Stimulated activated CD4-positive, alpha-beta T cell treated with anti-CD3 and anti-CD28 coated beads, Interleukin-4, amount 100 ng/mL, for 48 hours (primary cell): ENCODE data around the gene ZNF490.
"Not testable (repeated sequence)": the region's sequence is repeated elsewhere in the genome, so short reads cannot be mapped to it uniquely, and the experiment has no call there.

Experiments
- DNase-seq, 2 donors: peaks; one replicate each; pipeline ENCODE4 v3.0.0-alpha.2; 2020; ENCODE audit warnings: low read depth in 2 of 2

Gene ZNF490

GRCh38 chr19:12610540-12611360 lies at the start of gene ZNF490, which contains the start of gene ZNF791:
Gene ZNF490, minus strand, starts transcription at chr19:12610813. Its CDS starts 133 bp downstream, at chr19:12610680.
Gene ZNF791, plus strand, starts transcription at chr19:12610920. Its CDS starts 160 bp downstream, at chr19:12611080.
- peak; percentile 95 to 97 for DNase-seq

GRCh38 chr19:12657966-12658365 lies 47.4 kb upstream of the ZNF490 start:
- no peak for DNase-seq

- peak in 1 of 2 donors; percentile 59 for DNase-seq
Observed at GRCh38 chr19:12656899-12657571, 46.4 kb upstream of the ZNF490 start.

GRCh38 chr19:12655546-12655945 lies 44.9 kb upstream of the ZNF490 start:
- no peak for DNase-seq

- DNase-seq = no peak
Observed at GRCh38 chr19:12652219-12652618, 41.6 kb upstream of the ZNF490 start.

GRCh38 chr19:12649941-12650340 lies 39.3 kb upstream of the ZNF490 start:
- DNase-seq = no peak

GRCh38 chr19:12648088-12648487 lies 37.5 kb upstream of the ZNF490 start:
- DNase-seq = no peak

GRCh38 chr19:12647490-12648071 lies 37.0 kb upstream of the ZNF490 start:
- peak; percentile 35 to 59 for DNase-seq

- DNase-seq = no peak
Observed at GRCh38 chr19:12647047-12647446, 36.4 kb upstream of the ZNF490 start.

- no peak for DNase-seq
Observed at GRCh38 chr19:12646551-12646950, 35.9 kb upstream of the ZNF490 start.

GRCh38 chr19:12643716-12644115 lies 33.1 kb upstream of the ZNF490 start:
- DNase-seq = not testable (repeated sequence)

- no peak for DNase-seq
Observed at GRCh38 chr19:12642506-12642905, 31.9 kb upstream of the ZNF490 start.

GRCh38 chr19:12641456-12641855 lies 30.8 kb upstream of the ZNF490 start:
- DNase-seq = no peak

GRCh38 chr19:12639901-12640613 lies 29.4 kb upstream of the ZNF490 start:
- peak; percentile 84 to 87 for DNase-seq

GRCh38 chr19:12638611-12639182 lies 28.1 kb upstream of the ZNF490 start:
- DNase-seq = no peak

- no peak for DNase-seq
Observed at GRCh38 chr19:12636631-12637030, 26.0 kb upstream of the ZNF490 start.

GRCh38 chr19:12629215-12629614 lies 18.6 kb upstream of the ZNF490 start:
- no peak for DNase-seq

- no peak for DNase-seq
Observed at GRCh38 chr19:12628040-12629022, 17.7 kb upstream of the ZNF490 start.

- no peak for DNase-seq
Observed at GRCh38 chr19:12626958-12627357, 16.3 kb upstream of the ZNF490 start.

GRCh38 chr19:12623361-12624031 lies 12.9 kb upstream of the ZNF490 start:
- no peak for DNase-seq
